Neural cell (in vitro differentiated cells): Measurements from ENCODE around the gene ENG.

Experiments used
- CTCF ChIP-seq: fragments of 450-650 bp; IDR thresholded peaks from 2 replicates; pipeline ENCODE4 v1.5.1; 2014; ENCODE audit warnings: antibody characterized with exemption, mild to moderate bottlenecking, moderate library complexity; ENCODE audit not compliant: poor library complexity, severe bottlenecking
- EP300 ChIP-seq: fragments of 450-650 bp; conservative IDR thresholded peaks from 2 replicates; pipeline ENCODE4 v1.6.1; 2014; ENCODE audit warnings: antibody characterized with exemption, mild to moderate bottlenecking, moderate library complexity; ENCODE audit not compliant: poor library complexity, severe bottlenecking
- EZH2 ChIP-seq: fragments of 200-600, 300-800 bp; shearing (Covaris generic), sonication (generic); IDR thresholded peaks from 2 replicates; pipeline ENCODE4 v1.6.1; 2014; ENCODE audit warnings: antibody characterized with exemption, low read length, borderline replicate concordance, mild to moderate bottlenecking; ENCODE audit not compliant: insufficient read depth, poor library complexity, severe bottlenecking
- MXI1 ChIP-seq: fragments of 450-650 bp; conservative IDR thresholded peaks from 2 replicates; pipeline ENCODE4 v1.6.1; 2014; ENCODE audit warnings: antibody characterized with exemption, mild to moderate bottlenecking; ENCODE audit not compliant: poor library complexity, severe bottlenecking
- POLR2AphosphoS5 ChIP-seq: IDR thresholded peaks from 2 replicates; pipeline ENCODE4 v1.6.1; 2012
- RAD21 ChIP-seq: fragments of 450-650 bp; conservative IDR thresholded peaks from 2 replicates; pipeline ENCODE4 v1.6.1; 2014; ENCODE audit warnings: antibody characterized with exemption, mild to moderate bottlenecking, moderate library complexity

GRCh38 chr9:127776195-127776923 lies 78.1 kb downstream of the ENG start:
- TF ChIP-seq CTCF (no peak), EP300 (no peak), RAD21 (no peak), POLR2AphosphoS5 (no peak), MXI1 (no peak), EZH2 (no peak)
